RPMI7951 (cell line): ENCODE results near the gene TP53RK. TPM values are rescaled to one million over a fixed set of nuclear protein-coding genes. Genes with fewer than 3 reads are reported as not detected.

Experiments
- DNase-seq: peaks from one replicate; pipeline ENCODE4 v3.0.0-alpha.2; 2012; ENCODE audit warnings: low read depth
- total RNA-seq: library from RNA; depleted of rRNA; stranded (reverse); fragments of >200 nt; shearing (Covaris generic); gene quantifications from 2 replicates; pipeline ENCODE4 v1.2.3, GENCODE V29; 2014

TP53RK gene
- total RNA-seq, 1 experiment from 2014 or later: 36.2 TPM

GRCh38 chr20:46661659-46662058, 27.6 kb downstream of the TP53RK start:
- no peak for DNase-seq

DNA sequence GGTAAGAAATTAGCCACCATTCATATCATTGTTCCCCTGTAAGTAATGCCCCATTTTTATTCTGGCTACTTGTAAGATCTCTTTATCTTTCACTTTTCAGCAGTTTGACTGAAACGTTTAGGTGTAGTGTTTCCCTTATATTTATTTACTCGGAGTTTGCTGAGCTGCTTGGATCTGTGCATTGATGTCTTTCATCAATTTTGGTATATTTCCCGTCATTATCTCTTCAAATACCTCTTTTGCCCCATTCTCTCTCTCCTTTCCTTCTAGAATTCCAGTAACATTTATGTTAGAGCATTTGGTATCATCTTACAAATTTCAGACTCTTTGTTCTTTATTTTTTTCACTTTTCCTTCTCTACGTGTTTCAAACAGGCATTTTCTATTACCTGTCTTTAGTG, 28.8 kb downstream of the TP53RK start:
- no peak for DNase-seq

DNA sequence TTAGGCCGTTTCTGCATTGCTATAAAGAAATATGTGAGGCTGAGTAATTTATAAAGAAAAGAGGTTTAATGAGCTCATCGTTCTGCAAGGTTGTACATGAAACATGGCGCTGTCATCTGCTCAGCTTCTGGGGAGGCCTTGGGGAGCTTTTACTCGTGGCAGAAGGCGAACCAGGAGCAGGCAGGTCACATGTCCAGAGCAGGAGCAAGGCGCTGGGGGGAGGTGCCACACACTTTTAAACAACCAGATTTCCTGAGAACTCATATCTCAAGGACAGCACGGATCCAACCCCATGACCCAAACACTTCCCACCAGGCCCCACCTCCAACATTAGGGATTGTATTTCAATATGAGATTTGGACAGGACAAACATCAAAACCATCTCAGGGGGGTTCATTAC, 31.6 kb downstream of the TP53RK start:
- DNase-seq: no peak

GRCh38 chr20:46657137-46657536, 32.1 kb downstream of the TP53RK start:
- DNase-seq: no peak

DNA sequence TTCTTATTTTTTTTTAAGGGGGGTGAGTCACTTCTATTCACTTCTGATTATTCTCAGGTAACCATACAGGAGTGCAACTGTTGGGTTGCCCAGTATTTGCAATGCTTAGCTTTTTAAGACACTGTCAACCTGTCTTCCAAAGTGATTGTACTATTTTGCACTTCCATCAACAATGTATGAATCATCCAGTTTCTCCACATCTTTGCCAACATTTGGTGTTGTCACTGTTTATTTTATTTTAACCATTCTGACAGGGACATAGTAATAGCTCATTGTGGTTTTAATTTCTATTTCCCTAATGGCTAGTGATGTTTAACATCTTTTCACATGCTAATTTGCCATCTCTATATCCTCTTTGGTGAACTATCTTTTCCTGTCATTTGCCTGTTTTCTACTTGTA, 36.5 kb downstream of the TP53RK start:
- no peak for DNase-seq

DNA sequence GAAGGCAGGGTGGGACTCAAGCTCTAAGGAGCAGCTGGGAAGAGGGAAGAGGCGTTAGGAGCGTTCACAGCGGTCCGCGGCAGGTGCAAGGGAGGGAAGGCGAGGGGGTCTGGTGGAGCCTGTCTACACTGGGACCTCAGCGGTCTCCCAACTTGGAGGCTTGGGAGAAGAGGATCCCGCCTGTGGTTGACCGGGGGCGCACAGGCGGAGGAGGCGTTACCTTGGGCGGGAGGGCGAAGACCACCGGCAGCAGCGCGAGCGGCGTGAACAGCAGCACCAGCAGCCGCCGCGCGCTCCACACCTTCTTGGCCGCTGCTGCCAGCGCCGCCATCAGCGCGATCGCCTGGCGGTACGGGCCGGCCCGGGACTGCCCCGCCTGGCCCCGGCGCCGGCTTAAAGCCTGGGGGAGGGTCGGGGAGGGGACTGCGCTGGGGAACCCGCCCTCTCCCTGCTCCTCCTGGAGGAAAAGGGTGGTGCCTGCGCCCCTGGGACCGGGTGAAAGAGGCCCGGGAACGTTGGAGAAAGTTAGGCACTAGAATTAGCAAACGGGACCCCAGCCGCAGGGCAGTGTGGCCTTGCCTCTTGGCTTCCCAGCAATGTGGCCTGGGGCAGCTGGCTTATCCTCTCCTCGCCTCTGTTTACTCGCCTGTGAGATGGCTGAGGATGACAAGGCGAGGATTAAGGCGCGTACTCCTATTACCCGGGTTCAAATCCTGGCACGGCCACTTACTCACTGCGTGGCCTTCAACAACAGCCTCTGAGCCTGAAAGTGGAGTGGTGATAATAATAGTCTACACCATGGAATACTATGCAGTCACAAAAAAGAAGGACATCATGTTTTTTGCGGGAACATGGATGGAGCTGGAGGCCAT, 37.9 kb downstream of the TP53RK start, which contains the start of gene SLC13A3:
Gene SLC13A3, minus strand, starts transcription at position 369 of the 872 bp plus-strand sequence. Its CDS starts 38 bp downstream, at position 331.
- no peak for DNase-seq

DNA sequence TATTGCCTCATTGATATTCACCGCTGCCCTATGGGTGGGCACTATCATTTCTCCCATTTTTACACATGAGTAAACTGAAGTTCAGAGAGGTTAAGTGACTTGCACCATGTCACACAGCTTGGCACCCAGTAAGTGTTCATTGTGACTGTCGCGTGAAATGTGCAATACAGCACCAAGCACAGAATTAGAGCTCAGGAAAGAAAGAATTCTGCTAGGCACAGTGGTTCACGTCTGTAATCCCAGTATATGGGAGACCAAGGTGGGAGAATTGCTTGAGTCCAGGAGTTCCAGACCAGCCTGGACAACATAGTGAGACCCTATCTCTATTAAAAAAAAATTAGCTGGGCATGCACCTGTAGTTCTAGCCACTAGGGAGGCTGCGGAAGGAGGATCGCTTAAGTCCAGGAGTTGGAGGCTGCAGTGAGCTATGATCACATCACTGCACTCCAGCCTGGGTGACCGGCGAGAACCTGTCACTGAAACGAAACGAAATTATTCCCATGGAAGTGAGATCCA, 38.6 kb downstream of the TP53RK start:
- DNase-seq: no peak

- DNase-seq: no peak
Observed at GRCh38 chr20:46649965-46650542, 39.2 kb downstream of the TP53RK start.

- DNase-seq: no peak
Observed at GRCh38 chr20:46649650-46649949, 39.6 kb downstream of the TP53RK start.

- DNase-seq: no peak
Observed at GRCh38 chr20:46648903-46649649, 40.2 kb downstream of the TP53RK start.

GRCh38 chr20:46647469-46647868, 41.8 kb downstream of the TP53RK start:
- DNase-seq: no peak

DNA sequence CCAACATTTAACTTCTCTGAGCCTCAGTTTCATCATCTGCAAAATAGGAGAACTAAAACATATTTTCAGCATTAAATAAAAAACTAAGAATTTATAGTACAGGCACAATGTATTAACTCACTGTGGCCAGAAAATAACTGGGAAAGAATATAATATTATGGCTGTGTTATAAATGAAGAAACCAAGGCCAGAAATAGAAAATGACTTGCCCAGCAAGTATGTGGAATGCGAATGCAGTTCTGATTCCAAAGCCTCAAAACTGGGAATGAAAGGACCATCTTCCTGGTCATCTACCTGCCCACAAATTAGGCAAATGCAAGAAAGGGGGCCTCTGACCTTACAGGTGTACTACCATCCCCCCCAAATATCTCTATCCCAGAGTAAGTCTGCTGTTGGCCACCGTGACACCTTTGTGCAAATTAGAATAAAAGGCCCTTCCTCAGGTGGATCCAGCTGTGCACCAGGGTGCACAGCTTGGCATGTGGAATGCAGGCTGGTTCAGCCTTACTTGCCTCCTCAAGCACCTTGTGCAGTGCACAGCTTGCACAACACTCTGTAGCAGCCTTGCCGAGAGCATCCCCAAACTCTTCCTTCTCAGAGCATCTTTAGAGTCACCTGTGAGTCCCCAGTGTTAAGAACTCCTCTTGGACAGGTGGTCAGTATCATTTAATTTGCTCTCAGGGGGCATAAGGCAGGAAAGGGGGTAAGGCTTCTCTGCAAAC, 42.4 kb downstream of the TP53RK start:
- no peak for DNase-seq

GRCh38 chr20:46646122-46646521, 43.1 kb downstream of the TP53RK start:
- DNase-seq: no peak

GRCh38 chr20:46644733-46645132, 44.5 kb downstream of the TP53RK start:
- no peak for DNase-seq

- DNase-seq: no peak
Observed at GRCh38 chr20:46644160-46644559, 45.1 kb downstream of the TP53RK start.

DNA sequence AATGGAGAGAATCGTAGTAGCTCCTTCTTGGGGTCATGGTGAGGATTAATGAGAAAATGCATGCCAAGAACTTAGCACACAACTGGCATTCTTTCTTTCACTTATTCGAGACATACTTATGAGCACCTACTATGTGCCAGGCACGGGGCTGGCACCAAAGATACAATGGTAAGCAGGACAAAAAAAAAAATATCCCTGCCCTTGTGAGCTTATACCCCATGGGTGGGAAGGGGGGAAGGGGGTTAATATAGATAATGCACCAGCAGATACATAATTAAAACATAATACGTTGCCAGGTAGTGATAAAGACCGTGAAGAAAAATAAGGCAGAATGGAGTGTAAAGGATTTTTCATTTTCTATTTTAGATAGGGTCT, 46.3 kb downstream of the TP53RK start:
- DNase-seq: no peak

GRCh38 chr20:46642265-46642968, 46.8 kb downstream of the TP53RK start:
- no peak for DNase-seq

DNA sequence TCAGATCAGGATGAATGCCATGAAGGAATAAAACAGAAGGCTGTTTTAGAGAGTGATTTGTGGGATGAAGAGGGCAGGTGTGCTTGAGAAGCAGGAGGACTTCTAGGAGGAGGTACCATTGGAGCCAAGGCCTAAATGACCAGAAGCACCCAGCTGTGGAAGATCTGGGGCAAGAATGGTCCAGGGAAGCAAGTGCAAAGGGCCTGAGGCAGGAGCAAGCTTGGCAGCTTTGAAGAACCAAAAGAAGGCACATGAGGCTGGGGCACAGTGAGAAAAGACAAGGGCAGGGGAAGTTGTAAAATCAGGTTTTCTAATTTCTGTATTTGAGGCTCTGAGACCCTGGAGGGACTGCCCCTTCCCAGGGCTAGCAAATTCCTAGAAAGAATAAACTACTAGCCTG, 47.8 kb downstream of the TP53RK start:
- no peak for DNase-seq

DNA sequence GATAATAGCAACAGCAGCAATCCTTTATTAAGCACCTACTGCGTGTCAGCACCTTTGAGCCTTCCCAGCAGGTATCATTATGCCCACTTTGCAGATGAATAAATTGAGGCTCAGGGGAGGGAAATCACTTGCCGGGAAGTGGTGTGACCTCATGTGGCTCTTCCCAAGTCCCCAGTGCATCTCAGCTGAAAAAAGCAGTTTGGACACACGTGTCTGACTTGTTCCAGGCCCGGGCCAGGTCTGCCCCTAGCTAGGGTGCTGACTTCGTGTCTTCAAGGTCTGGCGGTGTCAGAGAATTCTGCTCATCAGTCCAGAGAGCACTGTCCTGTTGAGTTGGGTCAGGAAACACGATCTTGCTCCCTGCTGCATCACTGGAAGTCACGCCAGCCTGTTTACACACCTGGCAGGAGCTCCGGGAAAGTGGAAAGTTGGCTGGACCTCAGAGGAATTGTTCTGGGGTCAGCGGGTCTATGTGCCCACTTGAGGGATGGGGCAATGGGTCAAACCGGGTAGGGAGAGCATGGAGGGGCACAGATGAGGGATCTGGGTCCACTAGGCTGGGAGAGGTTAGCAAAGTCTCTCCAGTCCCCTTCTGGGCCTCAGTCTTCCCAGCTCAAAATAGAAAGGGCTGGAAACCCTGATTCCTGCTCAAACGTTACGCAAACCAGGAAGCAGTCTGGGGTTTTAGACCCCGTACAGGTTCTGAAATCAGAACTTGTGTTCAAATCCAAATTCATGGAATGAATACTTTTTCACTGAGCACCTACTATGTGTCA, 48.5 kb downstream of the TP53RK start:
- no peak for DNase-seq

GRCh38 chr20:46640044-46640443, 49.2 kb downstream of the TP53RK start:
- DNase-seq: no peak

- no peak for DNase-seq
Observed at GRCh38 chr20:46639587-46639986, 49.7 kb downstream of the TP53RK start.
